HG03108 (cell line): ENCODE data around the gene MMP14.
A peak's percentile ranks its signal among the peaks of the same experiment; 100 is the strongest.

ENCODE experiments used
- ATAC-seq: cut with Tn5 transposase; IDR thresholded peaks from one replicate; pipeline ENCODE4 v1.9.1; 2021; ENCODE audit warnings: moderate library complexity; ENCODE audit not compliant: unreplicated experiment

Gene MMP14

GRCh38 chr14:22883173-22883976 is 47.0 kb downstream of the MMP14 start, which contains the start of gene REM2:
REM2 (plus strand) TSS chr14:22883222; CDS start chr14:22883288, 66 bp downstream.
- ATAC-seq: no peak

GRCh38 chr14:22884076-22884737 is 47.8 kb downstream of the MMP14 start:
- no peak for ATAC-seq

GRCh38 chr14:22884738-22885523 is 48.5 kb downstream of the MMP14 start:
- no peak for ATAC-seq

GRCh38 chr14:22885975-22886374 is 49.6 kb downstream of the MMP14 start:
- ATAC-seq: no peak

- peak; percentile 45 for ATAC-seq
Observed at GRCh38 chr14:22886500-22887259, 50.3 kb downstream of the MMP14 start.

GRCh38 chr14:22887260-22887989 is 51.0 kb downstream of the MMP14 start:
- peak; percentile 38 for ATAC-seq

GRCh38 chr14:22887990-22888378 is 51.6 kb downstream of the MMP14 start:
- ATAC-seq: peak; percentile 32

- ATAC-seq: no peak
Observed at GRCh38 chr14:22888662-22889061, 52.3 kb downstream of the MMP14 start.

GRCh38 chr14:22890416-22890815 is 54.0 kb downstream of the MMP14 start:
- ATAC-seq: no peak

- ATAC-seq: no peak
Observed at GRCh38 chr14:22892488-22892887, 56.1 kb downstream of the MMP14 start.

- ATAC-seq: no peak
Observed at GRCh38 chr14:22893706-22894105, 57.3 kb downstream of the MMP14 start.

- no peak for ATAC-seq
Observed at GRCh38 chr14:22895402-22895801, 59.0 kb downstream of the MMP14 start.

GRCh38 chr14:22896356-22896755 is 60.0 kb downstream of the MMP14 start:
- no peak for ATAC-seq

- no peak for ATAC-seq
Observed at GRCh38 chr14:22896760-22897159, 60.4 kb downstream of the MMP14 start.

GRCh38 chr14:22897357-22897756 is 61.0 kb downstream of the MMP14 start:
- no peak for ATAC-seq
